HPDE6-E6E7 (cell line): ENCODE measurements around the gene CFI.

Source experiments
- DNase-seq: peaks from one replicate; pipeline ENCODE4 v3.0.0; 2011; ENCODE audit warnings: missing footprints; ENCODE audit errors: extremely low spot score

The CFI gene

DNA sequence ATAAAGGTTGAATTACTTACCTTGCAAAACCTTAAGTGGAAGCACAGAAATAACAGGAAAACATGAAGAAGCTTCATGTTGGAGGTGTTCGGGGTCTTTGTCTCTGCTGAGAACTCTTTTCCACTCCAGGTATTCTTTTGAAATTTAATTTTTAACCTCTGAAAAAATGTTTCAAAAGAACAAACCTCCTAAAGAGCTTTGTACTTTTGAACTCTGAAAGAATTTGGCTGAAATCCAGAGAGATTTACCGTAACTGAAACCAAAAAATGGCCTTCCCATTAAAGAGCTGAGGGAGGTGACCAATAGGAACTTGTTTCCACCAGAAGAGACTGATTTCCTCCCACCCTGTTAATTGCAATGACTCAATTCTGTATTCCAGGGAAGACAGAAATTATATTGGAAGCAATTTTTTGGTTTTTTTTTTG lies at the start of gene CFI:
TSS of gene CFI (minus strand) at position 105 of the 425 bp plus-strand sequence. CDS start at position 77, 28 bp downstream.
- DNase-seq = no peak

DNA sequence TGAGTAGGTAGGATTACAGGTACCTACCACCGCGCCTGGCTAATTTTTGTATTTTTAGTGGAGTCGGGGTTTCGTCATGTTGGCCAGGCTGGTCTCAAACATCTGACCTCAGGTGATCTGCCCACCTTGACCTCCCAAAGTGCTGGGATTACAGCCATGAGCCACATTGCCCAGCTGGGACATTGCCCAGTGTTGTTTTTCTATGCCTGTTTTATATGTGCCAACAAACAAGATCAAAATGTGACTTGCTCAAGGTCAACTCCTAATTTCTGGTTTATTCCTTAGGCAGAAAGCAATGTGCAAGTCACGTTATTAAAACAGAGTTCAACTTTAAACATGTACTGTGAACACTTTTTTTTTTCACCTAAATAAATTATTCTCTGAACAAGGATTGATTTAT lies 48.8 kb upstream of the CFI start:
- no peak for DNase-seq

DNA sequence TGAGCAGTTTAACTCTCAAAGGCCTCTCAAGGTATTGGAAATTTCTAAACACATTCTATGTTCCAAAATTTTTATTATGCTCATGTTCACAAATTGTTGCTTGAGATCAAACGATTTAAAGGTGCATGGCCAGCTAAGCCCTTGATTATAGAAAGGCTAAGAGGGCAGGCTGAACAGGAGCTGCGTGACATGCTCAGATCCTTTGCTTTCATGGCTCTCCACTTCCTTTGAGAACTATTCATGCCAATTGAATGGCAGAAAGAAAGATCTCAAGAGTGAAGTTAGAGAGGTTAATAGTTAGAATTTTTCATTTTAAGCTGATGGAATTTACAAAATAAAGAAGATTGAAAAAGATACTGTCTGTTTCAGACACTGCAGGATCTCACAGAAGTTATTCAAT lies 46.7 kb upstream of the CFI start:
- DNase-seq = no peak

DNA sequence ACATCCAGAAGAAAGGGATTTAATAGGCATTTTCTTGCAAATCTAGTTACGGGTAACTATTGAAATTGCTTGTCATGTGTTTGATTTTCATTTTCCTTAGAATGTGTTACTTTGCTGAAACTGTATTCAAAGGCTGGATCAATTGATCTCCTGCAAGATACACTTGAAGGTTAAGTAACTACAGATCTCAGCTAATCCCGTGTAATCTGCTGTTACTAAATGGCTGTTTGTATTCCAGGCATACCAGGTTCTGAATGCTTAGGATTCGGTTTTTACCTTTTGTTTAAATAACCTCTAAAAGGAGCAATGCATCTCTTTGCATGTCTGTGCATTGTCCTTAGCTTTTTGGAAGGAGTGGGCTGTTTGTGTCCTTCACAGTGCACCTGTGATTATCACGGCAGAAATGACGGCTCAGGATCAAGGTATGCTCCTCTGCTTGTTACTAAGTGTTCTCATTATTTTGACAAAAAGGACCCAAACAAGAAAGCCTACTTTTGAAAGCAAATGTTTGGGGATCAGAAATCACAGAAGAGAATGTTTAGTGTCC lies 46.2 kb upstream of the CFI start, which contains the start of gene LRIT3:
TSS of gene LRIT3 (plus strand) at position 212 of the 547 bp plus-strand sequence. CDS start at position 307, 95 bp downstream.
- no peak for DNase-seq

DNA sequence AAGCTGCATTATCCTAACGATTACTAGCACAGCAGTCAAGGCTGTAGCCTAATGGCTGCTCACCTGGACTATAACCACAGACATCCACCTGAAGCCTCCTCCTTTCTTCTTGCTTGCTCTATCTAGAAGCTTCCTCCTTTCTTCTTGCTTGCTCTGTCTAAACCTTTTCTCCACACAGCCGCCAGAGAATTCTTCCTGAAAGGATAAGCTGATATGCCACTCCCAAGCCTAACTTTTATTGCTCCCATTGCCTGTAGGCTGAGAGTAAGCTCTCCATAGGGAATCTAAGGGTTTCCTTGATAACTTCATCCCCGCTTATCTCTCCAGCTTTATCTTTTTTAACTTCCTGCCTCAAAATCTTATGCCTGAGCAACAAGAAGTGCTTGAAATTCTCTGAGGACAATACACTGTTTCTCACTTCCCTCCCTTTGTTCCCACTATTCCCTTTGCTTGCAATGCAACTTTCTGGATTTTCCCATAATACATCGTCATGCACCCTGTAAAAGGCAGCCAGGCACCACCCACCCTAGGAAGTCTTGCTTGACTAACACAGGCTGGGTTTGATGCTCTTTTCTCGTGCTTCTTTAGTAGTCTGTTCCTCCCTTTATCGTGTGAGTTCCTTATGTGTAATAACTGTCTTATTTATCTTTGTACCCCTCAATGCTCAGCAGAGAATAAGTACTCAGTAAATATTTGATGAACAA lies 44.7 kb upstream of the CFI start:
- DNase-seq = no peak

DNA sequence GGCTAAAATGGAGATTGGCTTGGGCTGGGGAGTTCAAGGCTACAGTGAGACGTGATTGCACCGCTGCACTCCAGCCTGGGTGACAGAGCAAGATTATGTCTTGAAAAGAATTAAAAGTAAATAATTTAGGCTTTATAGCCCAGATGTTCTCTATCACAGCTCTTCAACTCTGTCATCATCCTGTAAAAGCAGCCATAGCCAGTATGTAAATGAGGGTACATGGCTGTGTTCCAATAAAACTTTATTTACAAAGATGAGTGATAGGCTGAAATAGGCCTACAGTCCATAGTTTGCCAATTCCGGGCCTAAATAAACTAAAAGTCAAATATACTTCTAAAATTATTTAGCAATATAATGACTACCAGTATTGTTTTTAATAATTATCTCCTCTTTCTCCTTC lies 35.2 kb upstream of the CFI start:
- DNase-seq = no peak

DNA sequence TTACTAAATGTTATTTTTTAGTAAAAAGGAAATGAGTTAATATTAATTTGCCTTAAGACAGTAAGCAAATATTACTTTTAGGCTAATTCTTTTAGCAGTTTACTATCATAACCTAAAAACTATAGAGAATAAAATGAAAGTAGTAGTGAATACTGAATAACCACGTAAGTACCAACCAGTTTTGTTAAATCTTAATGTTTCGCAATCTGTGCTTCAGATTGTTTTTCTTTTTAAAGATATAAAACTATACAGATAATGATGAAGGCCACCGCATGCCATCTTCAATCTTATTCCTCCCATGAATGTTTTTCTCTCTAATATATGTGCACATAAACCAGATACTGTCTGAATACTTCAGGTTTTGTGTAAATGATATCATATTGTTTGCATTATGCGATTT lies 32.0 kb upstream of the CFI start:
- no peak for DNase-seq

DNA sequence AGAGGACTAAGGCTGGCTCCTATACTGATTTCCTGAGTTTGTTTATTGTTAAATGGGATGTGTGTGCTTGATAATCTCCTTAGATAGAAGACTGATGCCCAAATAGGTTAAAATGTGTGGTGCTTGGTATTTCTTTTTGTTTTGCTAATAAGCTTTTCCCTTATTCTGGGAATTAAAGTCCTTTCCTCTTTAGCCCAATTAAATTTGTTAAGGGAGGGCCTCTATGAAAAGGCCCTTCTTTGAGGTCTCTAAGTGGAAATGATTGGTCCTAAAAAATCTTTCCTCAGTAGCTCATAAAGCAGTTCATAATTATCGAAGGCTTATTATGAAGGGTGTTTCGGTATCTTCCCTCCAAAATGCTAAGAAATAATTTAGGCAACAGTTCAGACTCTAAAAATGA lies 25.9 kb upstream of the CFI start, which contains the start of gene RRH:
TSS of gene RRH (plus strand) at position 301 of the 400 bp plus-strand sequence. CDS start at position 357, 56 bp downstream.
- DNase-seq = no peak

DNA sequence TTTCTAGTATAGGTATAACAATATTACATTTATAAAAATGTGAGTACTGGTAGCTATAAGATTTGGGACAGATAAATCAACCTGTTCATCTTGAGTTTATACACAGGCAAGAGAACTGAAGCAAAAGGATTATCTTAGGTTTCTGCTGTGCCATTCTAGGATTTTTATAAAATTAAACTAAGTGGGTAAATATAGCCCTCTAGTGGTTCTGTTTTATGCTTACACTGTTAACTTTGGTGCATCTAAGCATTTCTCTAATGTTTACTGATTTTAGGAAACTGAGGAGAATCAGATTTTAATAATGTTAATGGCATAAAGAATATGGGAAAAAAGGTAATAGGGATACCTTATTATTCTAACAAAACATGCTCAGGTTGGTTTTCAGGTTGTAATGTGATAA lies 24.9 kb upstream of the CFI start:
- DNase-seq = no peak

DNA sequence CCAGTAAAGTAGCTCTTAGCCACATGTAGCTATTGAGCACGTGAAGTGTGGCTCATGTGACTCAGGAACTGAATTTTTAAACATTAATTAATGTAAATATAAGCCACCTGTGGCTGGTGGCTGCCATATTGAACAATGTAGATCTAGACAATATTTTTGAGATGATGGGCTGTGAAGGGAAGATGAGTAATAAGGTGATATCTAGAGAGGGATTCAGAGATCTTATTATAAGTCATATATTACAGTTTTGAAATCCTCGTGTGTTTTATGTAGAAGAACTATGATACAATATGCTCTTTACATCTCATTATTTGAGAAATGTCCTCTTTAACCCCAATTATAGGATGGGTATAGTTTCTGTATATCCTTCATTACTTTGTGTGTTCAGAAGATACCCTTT lies 19.4 kb upstream of the CFI start:
- no peak for DNase-seq

DNA sequence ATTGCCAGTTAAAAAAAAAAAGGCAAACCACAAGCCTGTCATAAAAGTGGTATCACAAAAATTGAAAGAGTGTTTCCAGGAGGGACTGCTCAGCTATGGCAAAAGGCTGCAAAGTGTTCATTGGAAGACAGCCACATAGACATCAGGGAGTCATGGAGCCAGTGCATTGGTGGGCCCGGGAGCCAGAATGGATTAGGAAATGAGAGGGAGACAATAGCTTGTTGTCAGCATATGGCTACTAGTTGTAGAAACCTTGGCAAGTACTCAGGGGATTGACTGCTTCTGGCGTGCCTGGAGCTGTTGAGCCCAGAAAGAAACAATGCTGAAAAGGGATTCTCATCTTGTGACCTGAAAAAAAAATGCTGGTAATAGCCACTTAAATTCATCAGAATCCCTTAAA lies 18.8 kb upstream of the CFI start:
- no peak for DNase-seq

DNA sequence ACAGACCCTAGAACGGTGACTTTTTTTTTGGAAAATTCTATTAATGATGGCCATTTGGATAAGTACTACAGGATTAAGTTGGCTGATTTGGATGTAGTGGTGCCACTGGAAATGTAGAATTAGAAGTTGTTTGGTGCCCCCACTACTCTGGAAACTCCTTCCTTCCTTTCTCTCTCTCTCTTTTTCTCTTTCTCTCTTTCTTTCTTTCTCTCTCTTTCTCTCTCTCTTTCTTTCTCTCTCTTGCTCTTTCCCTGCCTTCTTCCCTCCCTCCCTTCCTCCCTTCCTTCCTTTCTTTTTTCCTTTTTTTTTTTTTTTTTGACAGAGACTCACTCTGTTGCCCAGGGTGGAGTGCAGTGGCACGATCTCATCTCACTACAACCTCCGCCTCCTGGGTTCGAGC lies 16.5 kb upstream of the CFI start:
- no peak for DNase-seq

DNA sequence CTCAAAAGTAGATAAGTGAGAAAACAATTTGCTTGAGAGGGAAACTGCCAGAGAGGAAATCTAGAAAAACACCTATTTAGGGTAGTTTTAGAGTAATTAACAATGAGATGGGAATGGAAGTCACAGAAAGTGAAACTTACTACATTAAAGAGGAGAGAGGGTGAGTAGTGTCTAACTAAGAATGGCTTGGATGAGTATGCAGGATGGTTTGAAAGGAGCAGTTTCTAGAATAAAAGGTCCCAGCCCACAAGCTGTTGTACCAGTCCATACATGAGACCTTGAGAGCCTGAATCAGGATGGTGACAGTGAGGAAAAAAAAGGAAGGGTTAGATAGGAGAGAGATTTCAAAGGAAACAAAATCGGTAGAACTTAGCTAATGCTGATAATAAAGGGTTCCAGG lies 15.1 kb upstream of the CFI start:
- DNase-seq = no peak

DNA sequence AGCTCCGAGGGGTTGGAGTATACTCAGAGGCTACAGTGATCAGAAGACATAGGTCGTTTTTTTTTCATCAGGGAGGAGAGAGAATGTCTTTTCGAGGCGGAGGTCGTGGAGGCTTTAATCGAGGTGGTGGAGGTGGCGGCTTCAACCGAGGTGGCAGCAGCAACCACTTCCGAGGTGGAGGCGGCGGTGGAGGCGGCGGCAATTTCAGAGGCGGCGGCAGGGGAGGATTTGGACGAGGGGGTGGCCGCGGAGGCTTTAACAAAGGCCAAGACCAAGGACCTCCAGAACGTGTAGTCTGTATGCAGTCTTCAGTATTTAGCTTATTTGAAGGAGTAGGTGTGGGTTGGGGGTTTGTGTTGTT lies 14.3 kb upstream of the CFI start:
- DNase-seq = no peak

DNA sequence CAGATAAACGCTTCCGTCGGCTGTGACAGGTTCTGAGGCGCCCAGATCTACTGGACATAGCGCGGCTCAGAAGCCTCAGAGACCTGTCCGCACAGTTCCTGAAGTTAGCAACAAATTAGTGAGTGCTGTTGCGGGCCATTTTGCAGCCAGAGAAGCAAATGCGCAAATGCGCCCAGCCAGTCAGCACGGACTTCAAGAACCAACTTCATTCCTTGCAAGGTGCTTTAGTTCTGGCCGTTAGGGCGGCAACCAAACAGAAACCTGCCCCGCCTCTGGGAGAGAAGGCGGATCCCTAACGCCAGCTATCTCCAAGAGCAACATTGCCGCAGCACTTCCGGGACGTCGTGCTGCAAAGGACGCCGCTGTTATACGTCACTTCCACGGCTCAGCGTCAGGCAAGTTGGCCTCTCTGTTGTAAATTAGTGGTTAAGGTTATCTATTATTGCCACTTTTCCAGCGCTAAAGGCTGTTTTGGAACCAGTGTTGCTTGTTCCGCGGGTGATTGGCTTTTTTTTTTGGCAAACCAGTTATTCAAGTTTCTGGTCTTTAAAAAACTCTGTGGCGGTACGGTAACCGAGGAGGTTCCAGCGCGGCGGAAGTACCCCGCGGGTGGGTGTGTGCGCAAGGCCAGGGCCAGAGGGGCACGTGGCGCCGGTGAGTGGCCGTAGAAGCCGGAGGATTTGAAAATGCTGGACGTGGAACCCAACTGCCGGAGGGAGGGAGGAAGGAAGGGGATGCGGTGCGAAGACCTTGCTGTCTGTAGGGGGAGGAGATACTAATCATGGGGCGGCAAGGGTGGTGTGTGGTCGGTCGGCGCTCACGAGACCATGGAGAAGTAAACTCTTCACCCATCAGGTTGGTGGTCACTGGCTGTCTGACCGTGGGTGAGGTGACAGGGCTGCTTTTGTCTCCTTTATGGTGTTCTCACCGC lies 13.6 kb upstream of the CFI start, which contains the start of gene GAR1:
TSS of gene GAR1 (plus strand) at position 612 of the 931 bp plus-strand sequence. CDS start 403 bp downstream, outside the sequence.
- DNase-seq = peak; percentile 96

DNA sequence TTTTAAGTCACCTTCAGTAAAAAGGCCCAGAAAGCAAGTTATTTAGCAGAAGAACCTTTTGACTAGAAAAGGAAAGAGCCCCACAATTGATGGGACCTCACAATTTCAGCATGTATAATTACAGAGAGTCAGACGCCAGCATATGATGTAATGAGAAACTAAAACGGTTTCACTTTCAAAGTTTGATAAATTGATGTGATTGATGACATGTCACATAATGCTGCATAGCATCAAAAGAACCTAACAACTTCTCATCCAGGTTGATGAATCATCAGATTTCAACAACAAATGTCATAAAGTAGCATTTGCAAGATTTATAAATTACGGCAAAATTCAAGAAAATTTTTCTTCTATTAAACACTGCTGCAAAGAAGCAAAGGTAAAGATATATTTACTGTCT lies 9.9 kb upstream of the CFI start:
- DNase-seq = no peak

DNA sequence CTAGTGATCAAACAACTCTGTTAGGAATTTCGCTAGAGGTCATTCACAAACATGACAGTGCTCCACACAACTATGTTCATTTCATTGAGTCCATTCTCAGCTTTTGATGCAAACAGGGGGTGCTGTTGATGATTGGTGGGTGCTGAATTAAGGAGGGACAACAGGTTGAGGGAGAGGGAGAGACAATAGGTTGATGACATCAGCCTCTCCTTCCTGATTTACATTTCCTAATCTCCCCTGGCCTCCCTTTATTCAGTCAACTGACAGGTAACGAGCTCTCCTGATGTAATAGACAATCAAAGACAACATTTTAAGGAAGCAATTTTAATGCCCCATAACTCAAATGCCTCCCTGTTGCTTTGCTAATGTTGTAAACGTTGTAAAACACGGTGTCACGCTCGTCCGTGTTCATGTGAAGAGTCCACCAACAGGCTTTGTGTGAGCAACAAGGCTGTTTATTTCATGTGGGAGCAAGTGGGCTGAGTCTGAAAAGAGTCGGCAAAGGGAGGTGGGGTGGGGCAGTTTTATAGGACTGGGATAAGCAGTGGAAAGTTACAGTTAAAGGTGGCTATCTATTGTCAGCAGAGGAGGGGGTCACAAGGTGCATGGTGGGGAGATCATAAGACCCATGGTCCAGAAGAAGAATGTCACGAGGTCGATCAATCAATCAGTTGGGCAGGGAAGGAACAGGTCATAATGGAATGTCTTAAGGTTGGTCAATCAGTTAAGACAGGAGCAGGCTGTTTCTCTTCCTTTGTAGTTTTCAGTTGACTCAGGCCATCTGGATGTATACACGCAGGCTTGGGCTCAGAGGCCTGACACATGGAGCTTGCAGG lies 9.0 kb upstream of the CFI start:
- DNase-seq = no peak

DNA sequence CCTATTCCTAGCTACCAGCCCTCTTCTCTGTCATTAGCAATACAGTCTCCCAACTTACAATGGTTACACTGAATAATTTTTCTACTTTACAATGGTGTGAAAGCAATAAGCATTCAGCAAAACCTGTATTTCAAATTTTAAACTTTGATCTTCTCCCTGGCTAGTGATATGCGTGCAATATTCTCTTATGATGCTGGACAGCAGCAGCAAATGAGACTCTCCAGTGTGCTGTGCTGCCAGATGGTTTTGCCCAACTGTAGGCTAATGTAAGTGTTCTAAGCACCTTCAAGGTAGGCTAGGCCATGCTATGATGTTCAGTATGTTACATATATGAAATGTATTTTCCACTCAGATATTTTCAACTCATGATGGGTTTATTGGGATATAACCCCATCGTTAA lies 7.9 kb upstream of the CFI start:
- no peak for DNase-seq

DNA sequence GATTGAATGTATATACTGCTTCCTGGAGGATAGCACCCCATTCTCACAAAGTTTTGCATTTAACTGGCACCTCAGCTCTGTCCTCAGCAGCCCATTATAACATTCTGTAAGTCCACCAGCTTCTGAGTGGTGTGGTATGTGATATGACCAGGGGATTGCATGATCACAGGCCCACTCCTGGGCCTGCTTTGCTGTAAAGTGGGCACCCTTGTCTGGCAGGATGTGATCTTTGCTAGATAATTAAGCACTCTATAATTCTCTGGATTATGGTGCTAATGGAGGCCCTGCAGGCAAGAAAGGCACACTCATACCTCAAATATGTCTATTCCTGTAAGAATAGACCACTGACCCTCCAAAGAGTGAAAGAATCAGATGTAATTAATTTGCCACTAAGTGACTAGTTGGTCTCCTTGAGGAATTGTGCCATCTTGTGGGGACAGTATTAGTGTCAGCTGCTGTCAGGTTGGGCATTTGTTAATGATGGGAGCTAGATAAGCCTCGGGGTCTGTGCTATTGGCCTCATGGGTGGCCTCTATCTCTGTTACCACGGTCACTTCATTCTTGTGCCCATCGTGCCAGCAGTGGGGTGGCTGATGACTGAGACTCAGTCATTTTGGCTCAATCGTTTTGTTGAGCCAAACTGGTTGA lies 2.2 kb upstream of the CFI start:
- DNase-seq = peak; percentile 38

DNA sequence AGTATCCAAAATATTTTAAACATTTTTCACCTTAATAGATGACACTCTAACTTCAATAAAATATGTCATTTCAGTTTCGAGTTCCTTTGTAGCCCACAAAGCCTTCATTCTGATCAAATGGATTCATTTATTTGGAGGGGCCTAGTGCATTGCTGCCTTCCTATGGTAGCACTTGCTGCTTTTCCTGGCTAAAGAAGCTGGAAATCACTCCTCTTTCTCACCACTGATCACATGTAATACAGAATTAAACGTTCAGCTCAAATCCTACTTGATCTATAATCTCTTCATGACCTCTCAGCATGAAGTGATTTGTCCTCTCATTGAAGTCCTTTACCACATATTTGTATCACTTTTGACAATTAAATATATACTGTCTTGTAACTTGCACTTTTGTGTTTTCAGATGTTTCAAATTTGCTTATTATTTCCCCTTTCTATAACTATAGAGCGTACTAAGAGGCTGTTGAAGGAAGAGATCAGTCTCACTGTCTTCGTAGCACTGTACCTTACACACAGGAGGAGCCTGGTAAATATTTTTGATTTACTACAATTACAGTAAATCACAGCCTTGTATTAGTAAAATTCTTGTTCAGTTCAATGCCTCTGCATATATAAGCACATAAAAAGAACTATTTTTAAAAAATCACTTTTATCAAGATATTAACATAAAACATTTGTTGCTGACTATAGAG lies 555 bp downstream of the CFI start:
- no peak for DNase-seq
